ENCODE results near the gene ZNF444. TPM values are rescaled to one million over a fixed set of nuclear protein-coding genes. Genes with fewer than 3 reads are reported as not detected.

The ZNF444 gene
- total RNA-seq, 1 experiment from 2014 or later, result 23.4 TPM

DNA sequence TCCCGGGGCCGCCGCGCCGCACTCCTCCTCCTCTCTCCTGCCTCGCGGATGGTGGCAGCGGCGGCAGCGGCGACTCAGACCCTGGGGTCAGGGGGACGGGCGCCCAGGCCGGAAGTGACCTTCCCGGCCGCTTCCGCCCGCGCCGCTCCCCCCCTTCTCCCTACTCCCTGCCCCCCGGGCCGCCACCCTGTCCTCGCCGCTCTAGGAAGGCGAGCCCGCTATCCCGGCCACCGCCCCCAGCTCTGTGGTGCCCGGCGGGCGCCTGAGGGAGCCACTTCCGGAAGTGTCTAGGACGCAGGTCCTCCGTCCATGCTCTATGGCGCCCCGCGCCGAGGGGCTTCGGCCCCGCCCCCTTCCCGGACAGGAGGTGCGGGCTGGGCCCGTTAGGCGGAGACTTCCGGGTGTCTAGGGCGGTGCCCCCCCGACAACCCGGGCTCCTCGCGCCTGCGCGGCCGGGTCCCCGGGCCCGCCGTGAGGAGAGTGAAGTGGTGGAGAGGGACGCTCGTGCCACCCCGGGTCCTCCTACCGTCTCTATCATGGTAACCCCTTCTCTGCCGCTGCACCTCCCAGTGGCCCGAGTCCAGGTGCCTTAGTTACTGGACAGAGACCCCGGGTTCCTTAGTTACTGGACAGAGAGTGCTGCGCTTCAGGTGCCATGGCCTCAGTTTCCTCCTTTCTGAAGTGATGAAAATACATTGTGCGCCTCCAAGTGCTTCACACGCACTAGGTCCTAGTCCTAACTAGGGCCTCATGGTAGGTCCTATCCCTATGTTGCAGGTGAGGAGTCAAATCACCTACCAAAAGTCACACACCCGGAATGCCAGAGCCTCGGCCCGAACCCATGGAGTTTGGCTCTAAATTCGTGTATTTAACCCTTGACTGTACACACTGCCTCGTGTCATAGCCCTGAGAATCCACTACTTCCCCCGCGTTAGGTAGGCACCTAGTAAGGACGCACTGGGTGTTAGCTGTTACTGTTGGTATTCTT, 19.6 kb upstream of the ZNF444 start, which contains the start of gene ZNF787:
ZNF787 (minus strand) TSS at position 116 of the 988 bp plus-strand sequence. CDS start 18,078 bp downstream, outside the sequence.
- Histone ChIP-seq H3K4me3 (peak within 1 kb of the TSS; percentile 90), H3K27ac (peak within 1 kb of the TSS; percentile 95), H3K9me3 (replicated peaks) (no peaks in the 10 kb centered on the region), H3K27me3 (replicated peaks) (no peaks in the 10 kb centered on the region), H3K4me1 (replicated peaks) (peaks cover 12% of the 10 kb centered on the region), H3K36me3 (peaks cover 21% of the 10 kb centered on the region)
- DNase-seq (ENCODE audit: low read depth in 1 of 2, low spot score in 2 of 2), result peak; percentile 98 to 100

DNA sequence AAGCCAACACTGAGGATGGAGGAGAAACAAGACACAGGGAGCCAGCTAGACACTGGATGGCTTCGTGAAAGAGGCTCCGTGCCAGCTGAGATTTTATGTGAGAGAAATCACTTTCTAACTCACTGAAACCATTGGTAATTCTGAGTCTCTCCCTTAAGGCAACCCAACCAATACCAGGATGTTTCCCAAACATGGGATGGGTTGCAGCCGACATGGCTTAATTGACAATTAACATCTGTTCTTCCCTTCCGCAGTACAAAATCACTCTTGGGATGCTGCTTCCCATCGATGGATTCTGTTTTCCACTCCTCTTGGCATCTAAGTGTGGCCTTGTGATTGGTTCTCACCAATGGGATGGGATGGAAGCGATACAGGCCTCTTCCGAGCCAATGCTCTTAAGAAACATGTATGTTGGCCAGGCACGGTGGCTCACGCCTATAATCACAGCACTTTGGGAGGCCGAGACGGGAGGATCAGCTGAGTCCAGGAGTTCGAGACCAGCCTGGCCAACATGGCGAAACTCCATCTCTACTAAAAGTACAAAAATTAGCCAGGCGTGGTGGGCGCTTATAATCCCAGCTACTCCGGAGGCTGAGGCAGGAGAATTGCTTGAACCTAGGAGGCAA, 17.7 kb upstream of the ZNF444 start:
- no peak overlapping the region for H3K27ac ChIP-seq
- no peaks in the 10 kb centered on the region for H3K27me3 ChIP-seq (replicated peaks)
- H3K4me3 ChIP-seq, result no peak overlapping the region
- no peak for DNase-seq (ENCODE audit: low read depth in 1 of 2, low spot score in 2 of 2)
- peaks cover 12% of the 10 kb centered on the region for H3K4me1 ChIP-seq (replicated peaks)
- H3K9me3 ChIP-seq (replicated peaks), result no peaks in the 10 kb centered on the region
- H3K36me3 ChIP-seq, result peaks cover 12% of the 10 kb centered on the region

DNA sequence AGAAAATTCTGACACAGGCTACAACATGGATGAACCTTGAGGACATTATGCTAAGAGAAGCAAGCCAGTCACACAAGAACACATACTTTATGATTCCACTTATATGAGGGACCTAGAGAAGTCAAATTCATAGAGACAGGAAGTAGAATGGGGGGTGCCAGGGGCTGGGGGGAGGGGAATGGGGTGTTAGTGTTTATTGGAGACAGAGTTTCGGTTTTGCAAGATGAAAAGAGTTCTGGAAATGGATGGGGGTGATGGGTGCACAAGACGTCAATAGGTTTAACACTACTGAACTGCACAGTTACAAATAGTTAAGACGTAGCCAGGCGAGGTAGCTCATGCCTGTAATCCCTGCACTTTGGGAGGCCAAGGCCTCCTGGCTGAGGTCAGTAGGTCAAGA, 16.5 kb upstream of the ZNF444 start:
- Histone ChIP-seq H3K4me3 (no peak overlapping the region), H3K27ac (no peak overlapping the region), H3K36me3 (peaks cover 3% of the 10 kb centered on the region), H3K4me1 (replicated peaks) (peaks cover 5% of the 10 kb centered on the region), H3K9me3 (replicated peaks) (no peaks in the 10 kb centered on the region), H3K27me3 (replicated peaks) (no peaks in the 10 kb centered on the region)
- DNase-seq (ENCODE audit: low read depth in 1 of 2, low spot score in 2 of 2), result no peak

DNA sequence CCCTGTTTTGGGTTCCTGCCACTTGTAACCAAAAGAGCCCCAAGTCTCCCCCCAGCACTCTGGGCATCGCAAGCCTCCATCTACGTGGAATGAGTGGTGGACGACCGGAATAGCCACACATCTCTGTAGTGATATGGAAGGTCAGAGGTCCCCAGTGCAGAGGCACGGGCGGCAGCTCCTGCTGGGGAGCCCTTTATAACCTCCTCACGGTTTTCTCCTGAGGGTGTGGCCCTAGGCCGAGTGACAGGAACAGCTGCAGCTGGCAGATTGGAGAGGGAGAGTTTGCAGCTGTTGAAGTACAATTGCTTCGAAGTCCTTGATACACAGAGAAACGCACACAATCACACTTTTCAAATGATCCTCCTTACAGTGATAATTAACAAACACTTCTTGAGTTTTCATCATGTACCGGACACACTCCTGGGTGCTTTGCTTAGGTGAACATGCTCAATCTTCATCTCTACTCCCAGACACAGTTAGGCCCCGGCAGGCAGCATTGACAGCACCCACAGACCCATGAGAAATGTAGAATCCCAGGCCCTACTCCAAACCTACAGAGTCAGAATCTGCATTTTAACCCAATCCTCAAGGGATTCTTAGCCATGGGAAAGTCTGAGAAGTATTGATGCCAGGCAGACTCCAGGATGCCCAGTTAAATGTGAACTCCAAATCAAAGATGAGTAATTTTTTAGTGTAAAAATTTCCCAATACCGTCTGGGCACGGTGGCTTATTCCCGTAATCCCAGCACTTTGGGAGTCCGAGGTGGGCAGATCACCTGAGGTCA, 15.1 kb upstream of the ZNF444 start:
- Histone ChIP-seq H3K27me3 (replicated peaks) (no peaks in the 10 kb centered on the region), H3K4me1 (replicated peaks) (no peaks in the 10 kb centered on the region), H3K9me3 (replicated peaks) (no peaks in the 10 kb centered on the region), H3K4me3 (no peak overlapping the region), H3K36me3 (no peaks in the 10 kb centered on the region), H3K27ac (no peak overlapping the region)
- no peak for DNase-seq (ENCODE audit: low read depth in 1 of 2, low spot score in 2 of 2)

DNA sequence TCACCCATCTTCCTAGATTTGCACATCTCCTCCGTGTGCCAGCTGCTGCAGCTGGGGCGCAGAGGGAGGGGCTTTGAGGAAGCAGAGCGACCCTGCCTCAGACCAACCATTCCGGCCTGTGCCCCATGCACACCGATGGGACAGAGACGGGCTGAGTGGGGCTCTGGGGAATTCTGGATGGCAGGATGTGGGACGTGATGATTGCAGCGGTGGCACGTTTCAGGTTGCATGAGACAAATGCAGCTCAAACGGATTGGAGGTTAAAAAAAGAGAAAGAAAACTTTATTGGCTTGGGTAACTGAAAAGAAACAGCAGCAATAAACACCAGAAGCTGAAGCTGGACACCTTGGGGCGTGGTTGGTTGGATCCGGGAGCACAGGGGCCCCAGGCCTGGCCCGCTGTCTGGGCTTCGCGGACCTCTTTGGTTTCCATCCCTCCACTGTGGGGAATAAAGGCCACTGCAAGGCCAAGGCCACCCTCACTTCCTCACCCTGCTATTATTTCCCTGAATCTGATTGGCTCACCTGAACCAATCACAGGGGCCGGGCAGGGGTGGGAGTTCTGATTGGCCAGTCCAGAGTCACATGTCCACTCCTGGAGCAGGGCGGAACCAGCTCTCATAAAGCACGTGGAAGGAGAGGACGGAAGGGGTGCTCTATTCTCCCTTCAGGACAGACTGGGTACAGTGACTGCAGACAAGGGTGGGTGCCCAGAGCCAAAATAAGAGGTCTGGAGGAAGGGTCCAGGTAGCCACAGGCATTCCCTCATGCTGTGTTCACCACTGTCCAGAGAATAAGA, 13.9 kb upstream of the ZNF444 start:
- Histone ChIP-seq H3K4me3 (no peak overlapping the region), H3K27me3 (replicated peaks) (no peaks in the 10 kb centered on the region), H3K36me3 (no peaks in the 10 kb centered on the region), H3K27ac (no peak overlapping the region), H3K9me3 (replicated peaks) (no peaks in the 10 kb centered on the region), H3K4me1 (replicated peaks) (no peaks in the 10 kb centered on the region)
- DNase-seq (ENCODE audit: low read depth in 1 of 2, low spot score in 2 of 2), result no peak

DNA sequence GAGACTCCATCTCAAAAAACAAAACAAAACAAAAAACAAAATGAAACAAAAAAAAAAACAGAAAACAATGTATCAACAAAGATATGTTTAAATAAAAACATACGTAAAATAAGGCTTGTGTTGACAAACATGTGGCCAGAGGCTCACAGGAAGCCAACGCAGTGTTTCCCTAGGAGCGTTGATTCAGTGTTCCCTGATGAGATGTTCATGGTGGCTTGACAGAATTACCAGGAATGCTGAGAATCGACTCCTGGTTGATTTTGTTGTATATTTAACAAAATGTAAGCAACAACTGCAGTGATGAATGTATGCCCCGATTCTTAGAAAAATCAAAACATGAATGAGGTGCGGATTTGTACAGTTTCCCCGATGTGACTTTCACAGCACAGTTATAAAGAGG, 11.1 kb upstream of the ZNF444 start:
- Histone ChIP-seq H3K36me3 (no peaks in the 10 kb centered on the region), H3K4me3 (no peak overlapping the region), H3K27ac (no peak overlapping the region), H3K27me3 (replicated peaks) (no peaks in the 10 kb centered on the region), H3K4me1 (replicated peaks) (no peaks in the 10 kb centered on the region), H3K9me3 (replicated peaks) (no peaks in the 10 kb centered on the region)
- no peak for DNase-seq (ENCODE audit: low read depth in 1 of 2, low spot score in 2 of 2)

DNA sequence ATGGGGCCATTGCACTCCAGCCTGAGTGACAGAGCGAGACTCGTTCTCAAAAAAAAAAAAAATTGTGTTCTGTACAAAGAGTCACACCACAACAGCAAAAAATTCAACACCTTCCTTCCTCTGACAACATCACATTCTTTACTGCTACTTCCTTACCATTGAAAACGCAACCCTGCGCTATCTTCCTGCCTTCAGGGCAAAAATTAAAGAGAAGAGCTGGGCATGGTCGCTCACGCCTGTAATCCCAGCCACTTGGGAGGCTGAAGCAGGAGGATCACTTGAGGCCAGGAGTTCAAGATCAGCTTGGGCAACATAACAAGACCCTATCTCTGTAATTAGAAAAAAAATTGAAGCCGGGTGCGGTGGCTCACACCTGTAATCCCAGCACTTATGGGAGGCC, 9.4 kb upstream of the ZNF444 start:
- H3K4me3 ChIP-seq, result no peak overlapping the region
- no peaks in the 10 kb centered on the region for H3K36me3 ChIP-seq
- no peaks in the 10 kb centered on the region for H3K27me3 ChIP-seq (replicated peaks)
- H3K4me1 ChIP-seq (replicated peaks), result no peaks in the 10 kb centered on the region
- DNase-seq (ENCODE audit: low read depth in 1 of 2, low spot score in 2 of 2), result no peak
- H3K9me3 ChIP-seq (replicated peaks), result no peaks in the 10 kb centered on the region
- H3K27ac ChIP-seq, result no peak overlapping the region

DNA sequence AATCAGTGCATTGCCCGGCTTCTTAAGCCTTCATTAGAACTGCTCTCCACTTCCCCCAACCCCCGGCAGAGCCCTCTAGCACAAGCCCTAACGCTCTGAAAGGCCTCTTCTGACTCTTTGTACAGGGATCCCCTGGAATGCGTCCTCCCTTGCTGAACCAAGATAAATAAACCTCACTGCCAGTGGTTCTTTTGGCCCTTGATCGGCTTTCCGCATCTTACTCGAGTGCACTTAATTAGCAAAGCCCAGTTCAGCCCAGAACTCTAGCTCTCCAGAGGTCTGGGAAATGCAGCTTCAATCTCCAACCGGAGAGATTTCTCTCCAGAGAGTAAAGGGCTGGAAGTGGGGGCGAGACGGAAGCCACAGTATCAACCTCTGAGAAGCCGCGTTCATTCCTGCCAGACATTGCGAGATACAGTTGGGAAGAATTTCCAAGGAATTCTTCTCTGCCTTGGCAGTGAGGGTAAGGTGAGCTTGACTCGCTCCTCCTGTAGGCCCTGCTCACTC, 8.7 kb upstream of the ZNF444 start:
- no peak for DNase-seq (ENCODE audit: low read depth in 1 of 2, low spot score in 2 of 2)
- Histone ChIP-seq H3K36me3 (no peaks in the 10 kb centered on the region), H3K4me3 (no peak overlapping the region), H3K9me3 (replicated peaks) (no peaks in the 10 kb centered on the region), H3K27me3 (replicated peaks) (no peaks in the 10 kb centered on the region), H3K4me1 (replicated peaks) (no peaks in the 10 kb centered on the region), H3K27ac (no peak overlapping the region)

DNA sequence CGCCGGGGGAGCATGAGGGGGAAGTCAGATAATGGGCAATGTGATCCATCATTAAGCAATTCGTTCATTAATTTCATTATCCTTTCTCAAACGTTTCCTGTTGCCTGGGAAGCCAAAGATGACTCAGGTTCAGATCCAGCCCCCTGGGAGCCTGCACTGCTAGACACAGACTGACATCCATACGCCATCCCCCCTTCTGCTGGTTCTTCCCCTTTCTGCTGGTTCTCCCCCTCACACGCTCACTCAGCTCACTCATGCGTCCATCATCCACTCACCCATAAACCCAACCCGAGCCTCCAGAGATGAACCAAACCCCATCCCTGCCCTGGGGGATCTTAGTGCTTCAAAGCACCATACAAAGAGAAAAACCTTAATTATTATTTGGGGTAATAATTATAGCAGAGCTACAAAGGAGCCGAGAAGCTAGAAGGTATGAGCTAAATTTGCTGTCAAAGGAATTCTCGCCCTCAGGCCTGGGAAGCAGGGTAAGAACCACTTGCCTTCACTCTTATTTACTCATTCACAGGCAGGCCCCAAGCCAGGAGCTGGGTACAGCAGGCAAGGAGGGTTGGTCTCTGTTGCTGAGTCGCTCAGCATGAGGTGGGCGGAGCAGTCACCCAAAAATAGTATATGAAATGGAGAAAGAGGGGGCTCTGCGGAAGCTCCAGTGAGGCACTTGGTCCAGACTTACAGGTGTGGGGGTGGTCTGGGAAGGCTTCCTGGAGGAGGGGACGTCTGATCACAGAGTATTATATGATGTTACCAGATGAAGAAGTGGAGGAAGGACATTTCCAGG, 7.0 kb upstream of the ZNF444 start:
- Histone ChIP-seq H3K27ac (no peak overlapping the region), H3K4me3 (no peak overlapping the region), H3K4me1 (replicated peaks) (no peaks in the 10 kb centered on the region), H3K36me3 (no peaks in the 10 kb centered on the region), H3K27me3 (replicated peaks) (no peaks in the 10 kb centered on the region), H3K9me3 (replicated peaks) (no peaks in the 10 kb centered on the region)
- no peak for DNase-seq (ENCODE audit: low read depth in 1 of 2, low spot score in 2 of 2)

DNA sequence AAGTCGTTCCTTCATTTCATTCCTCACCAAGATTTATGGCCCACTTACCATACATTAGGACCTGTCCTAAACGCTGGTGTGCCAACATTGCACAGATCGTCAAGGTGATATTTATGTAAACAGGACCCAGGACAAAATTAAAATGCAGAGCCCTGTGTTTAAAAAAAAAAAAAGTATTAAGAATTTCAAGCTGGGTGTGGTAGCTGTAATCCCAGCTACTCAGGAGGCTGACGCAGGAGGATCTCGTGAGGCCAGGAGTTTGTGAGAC, 6.5 kb upstream of the ZNF444 start:
- no peak for DNase-seq (ENCODE audit: low read depth in 1 of 2, low spot score in 2 of 2)
- Histone ChIP-seq H3K27ac (no peak overlapping the region), H3K9me3 (replicated peaks) (no peaks in the 10 kb centered on the region), H3K36me3 (no peaks in the 10 kb centered on the region), H3K4me1 (replicated peaks) (no peaks in the 10 kb centered on the region), H3K27me3 (replicated peaks) (no peaks in the 10 kb centered on the region), H3K4me3 (no peak overlapping the region)

DNA sequence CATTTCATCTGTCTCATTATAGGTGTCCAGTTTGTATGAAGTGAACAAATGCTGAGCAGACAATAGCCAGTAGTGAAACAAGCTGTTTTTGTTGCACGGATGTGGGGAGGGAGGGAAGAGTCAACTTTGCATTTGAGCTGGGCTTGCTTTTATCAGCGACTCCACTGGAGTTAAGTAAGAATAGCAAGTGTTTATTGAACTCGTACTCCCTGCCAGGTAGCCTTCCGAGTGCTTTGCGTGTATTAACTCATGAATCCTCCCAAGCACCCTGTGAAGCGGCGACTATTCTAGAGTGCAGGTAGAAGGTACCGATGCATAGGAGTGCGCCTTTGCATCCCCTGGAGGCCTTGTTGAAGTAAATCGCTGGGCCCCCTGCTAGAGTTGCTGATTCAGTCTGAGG, 4.7 kb upstream of the ZNF444 start:
- H3K27ac ChIP-seq, result no peak overlapping the region
- H3K27me3 ChIP-seq (replicated peaks), result no peaks in the 10 kb centered on the region
- no peaks in the 10 kb centered on the region for H3K36me3 ChIP-seq
- DNase-seq (ENCODE audit: low read depth in 1 of 2, low spot score in 2 of 2), result no peak
- no peaks in the 10 kb centered on the region for H3K9me3 ChIP-seq (replicated peaks)
- peaks cover 5% of the 10 kb centered on the region; the same call in 1 of the 2 replicates for H3K4me1 ChIP-seq (replicated peaks)
- no peak overlapping the region for H3K4me3 ChIP-seq

DNA sequence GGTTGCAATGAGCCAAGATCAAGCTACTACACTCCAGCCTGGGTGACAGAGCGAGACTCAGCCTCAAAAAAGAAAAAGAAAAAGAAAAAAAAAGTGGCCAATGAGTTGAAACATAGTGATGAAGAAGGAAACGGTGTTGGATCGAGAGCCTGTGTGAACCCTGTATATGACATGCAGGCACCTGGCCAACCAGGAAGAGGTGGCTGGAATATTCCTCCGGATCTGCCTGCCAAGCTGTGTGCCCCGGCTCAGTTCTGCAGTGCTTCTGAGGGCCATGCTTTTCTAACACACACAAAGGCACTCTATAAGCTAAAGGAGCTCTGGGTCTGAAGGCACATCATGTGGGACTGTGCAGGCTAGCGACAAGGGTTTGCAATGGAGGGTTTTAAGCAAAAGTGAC, 3.7 kb upstream of the ZNF444 start:
- H3K9me3 ChIP-seq (replicated peaks), result no peaks in the 10 kb centered on the region
- no peak for DNase-seq (ENCODE audit: low read depth in 1 of 2, low spot score in 2 of 2)
- H3K27me3 ChIP-seq (replicated peaks), result no peaks in the 10 kb centered on the region
- H3K4me1 ChIP-seq (replicated peaks), result peaks cover 5% of the 10 kb centered on the region; the same call in 1 of the 2 replicates
- no peak overlapping the region for H3K4me3 ChIP-seq
- no peaks in the 10 kb centered on the region for H3K36me3 ChIP-seq
- H3K27ac ChIP-seq, result no peak overlapping the region

All from SJSA1 (cell line).